HFF-Myc (cell line): ENCODE data around the gene MSI2.

Experiments used
- DNase-seq: peaks from one replicate; pipeline ENCODE4 v3.0.0-alpha.2; 2011; ENCODE audit warnings: low read depth; ENCODE audit errors: extremely low read depth
- H3K4me3 ChIP-seq: replicated peaks from 2 replicates; pipeline ENCODE4 v1.5.1; 2011; ENCODE audit warnings: low read depth, mild to moderate bottlenecking, control low read depth, low read length
- CTCF ChIP-seq: IDR thresholded peaks from 2 replicates; pipeline ENCODE4 v1.5.1; 2012; ENCODE audit warnings: mild to moderate bottlenecking, low read depth, low read length, control low read depth; ENCODE audit errors: missing control alignments

The MSI2 gene

GRCh38 chr17:57375040-57375769 lies 118.9 kb downstream of the MSI2 start:
- no peak for DNase-seq
- no peak for TF ChIP-seq CTCF
- no peak overlapping the region for H3K4me3 ChIP-seq

- TF ChIP-seq CTCF = no peak
- H3K4me3 ChIP-seq = no peak overlapping the region
- no peak for DNase-seq
Observed at GRCh38 chr17:57375770-57376225, 119.5 kb downstream of the MSI2 start.

- DNase-seq = no peak
- TF ChIP-seq CTCF = no peak
- H3K4me3 ChIP-seq = no peak overlapping the region
Observed at GRCh38 chr17:57377094-57377493, 120.8 kb downstream of the MSI2 start.

GRCh38 chr17:57379237-57379894 lies 123.0 kb downstream of the MSI2 start:
- no peak for DNase-seq
- TF ChIP-seq CTCF = no peak
- H3K4me3 ChIP-seq = no peak overlapping the region

GRCh38 chr17:57379895-57380434 lies 123.6 kb downstream of the MSI2 start:
- no peak for TF ChIP-seq CTCF
- DNase-seq = no peak
- no peak overlapping the region for H3K4me3 ChIP-seq

- TF ChIP-seq CTCF = no peak
- no peak overlapping the region for H3K4me3 ChIP-seq
- no peak for DNase-seq
Observed at GRCh38 chr17:57381498-57381897, 125.2 kb downstream of the MSI2 start.
